ENCODE data around the gene POLR2E. TPM values are rescaled to one million over a fixed set of nuclear protein-coding genes. Genes with fewer than 3 reads are reported as not detected.

Gene POLR2E
- total RNA-seq, 4 donors from 2014 or later, result 151 to 216 (median 188) TPM

GRCh38 chr19:1102407-1103131 lies 7.4 kb upstream of the POLR2E start:
- no peak for TF ChIP-seq CTCF (IDR thresholded peaks at IDR 0.05)
- DNase-seq (ENCODE audit: low spot score) (no peak), ATAC-seq (ENCODE audit: low FRiP score) (peak; percentile 15)

GRCh38 chr19:1101337-1101698 lies 6.1 kb upstream of the POLR2E start:
- ATAC-seq (ENCODE audit: low FRiP score) (no peak), DNase-seq (ENCODE audit: low spot score) (no peak)
- TF ChIP-seq CTCF (IDR thresholded peaks at IDR 0.05), result no peak

GRCh38 chr19:1098177-1099051 lies 3.2 kb upstream of the POLR2E start:
- ATAC-seq (ENCODE audit: low FRiP score), result peak; percentile 2
- TF ChIP-seq CTCF (IDR thresholded peaks at IDR 0.05), result no peak
- no peak for DNase-seq (ENCODE audit: low spot score)

- no peak for ATAC-seq (ENCODE audit: low FRiP score)
- DNase-seq (ENCODE audit: low spot score), result no peak
- no peak for TF ChIP-seq CTCF (IDR thresholded peaks at IDR 0.05)
Measured at GRCh38 chr19:1097810-1098176, 2.6 kb upstream of the POLR2E start.

GRCh38 chr19:1094655-1094977 lies 559 bp downstream of the POLR2E start:
- no peak for ATAC-seq (ENCODE audit: low FRiP score)
- TF ChIP-seq CTCF (IDR thresholded peaks at IDR 0.05), result no peak
- DNase-seq (ENCODE audit: low spot score), result no peak

GRCh38 chr19:1093811-1094553 lies 1.2 kb downstream of the POLR2E start:
- DNase-seq (ENCODE audit: low spot score), result no peak
- TF ChIP-seq CTCF (IDR thresholded peaks at IDR 0.05), result no peak

More at GRCh38 chr19:1093811-1094553, 1.2 kb downstream of the POLR2E start:
- no peak for ATAC-seq (ENCODE audit: low FRiP score)

All from omental fat pad (tissue), 4 donors.